Neural cell (in vitro differentiated cells): ENCODE results near the gene MLLT10. TPM values are rescaled to one million over a fixed set of nuclear protein-coding genes. Genes with fewer than 3 reads are reported as not detected.

Experiments
- H2AFZ ChIP-seq: fragments of 200-600, 300-800 bp; sonication (generic), shearing (Covaris generic); 2 replicates; pipeline ENCODE4 v1.6.0; 2014; ENCODE audit warnings: low read depth, mild to moderate bottlenecking, antibody characterized with exemption, low read length, moderate library complexity
- H3F3A ChIP-seq: fragments of 200-600 bp; shearing (Covaris generic); 2 replicates; pipeline ENCODE4 v1.6.1; 2016; ENCODE audit warnings: mild to moderate bottlenecking, moderate library complexity, mixed read lengths, antibody characterized with exemption, low read length; ENCODE audit not compliant: insufficient read depth, poor library complexity, severe bottlenecking
- H3K27ac ChIP-seq: fragments of 200-600, 300-800 bp; sonication (generic), shearing (Covaris generic); 2 replicates; pipeline ENCODE4 v1.5.1; 2014; ENCODE audit warnings: mild to moderate bottlenecking, low read length, moderate library complexity
- H3K27me3 ChIP-seq: fragments of 300-800, 200-600 bp; sonication (generic), shearing (Covaris generic); 2 replicates; pipeline ENCODE4 v1.6.0; 2014; ENCODE audit warnings: mild to moderate bottlenecking, low read depth, low read length, moderate library complexity; ENCODE audit not compliant: insufficient read depth
- H3K36me3 ChIP-seq: fragments of 300-800, 200-600 bp; sonication (generic), shearing (Covaris generic); 2 replicates; pipeline ENCODE4 v1.5.1; 2014; ENCODE audit warnings: mild to moderate bottlenecking, antibody characterized with exemption, low read length, moderate library complexity; ENCODE audit not compliant: insufficient read depth
- H3K4me2 ChIP-seq: fragments of 300-800, 200-600 bp; sonication (generic), shearing (Covaris generic); 2 replicates; pipeline ENCODE4 v1.6.0; 2014; ENCODE audit warnings: mild to moderate bottlenecking, low read length
- H3K4me3 ChIP-seq: fragments of 300-800, 200-600 bp; sonication (generic), shearing (Covaris generic); 2 replicates; pipeline ENCODE4 v1.5.1; 2014; ENCODE audit warnings: mild to moderate bottlenecking, low read length, moderate library complexity
- H3K79me2 ChIP-seq: fragments of 200-600 bp; shearing (Covaris generic); replicated peaks from 2 replicates; pipeline ENCODE4 v1.6.0; 2014; ENCODE audit warnings: mild to moderate bottlenecking, low read length, moderate library complexity; ENCODE audit not compliant: insufficient read depth
- H3K9ac ChIP-seq: fragments of 300-800, 200-600 bp; sonication (generic), shearing (Covaris generic); 2 replicates; pipeline ENCODE4 v1.6.1; 2016; ENCODE audit warnings: mild to moderate bottlenecking, low read length, mixed read lengths
- H3K9me2 ChIP-seq: fragments of 200-600 bp; shearing (Covaris generic); 2 replicates; pipeline ENCODE4 v1.6.1; 2016; ENCODE audit warnings: mild to moderate bottlenecking, low read length, mixed read lengths; ENCODE audit not compliant: insufficient read depth
- H3K9me3 ChIP-seq: fragments of 200-600, 300-800 bp; sonication (generic), shearing (Covaris generic); 2 replicates; pipeline ENCODE4 v1.6.1; 2016; ENCODE audit warnings: mild to moderate bottlenecking, mixed run types, low read length, moderate library complexity, mixed read lengths
- H4K20me1 ChIP-seq: fragments of 200-600 bp; shearing (Covaris generic); 2 replicates; pipeline ENCODE4 v1.6.1; 2016; ENCODE audit warnings: mild to moderate bottlenecking, mixed run types; ENCODE audit not compliant: insufficient read depth
- EP300 ChIP-seq: fragments of 450-650 bp; conservative IDR thresholded peaks from 2 replicates; pipeline ENCODE4 v1.6.1; 2014; ENCODE audit warnings: antibody characterized with exemption, mild to moderate bottlenecking, moderate library complexity; ENCODE audit not compliant: poor library complexity, severe bottlenecking
- MXI1 ChIP-seq: fragments of 450-650 bp; conservative IDR thresholded peaks from 2 replicates; pipeline ENCODE4 v1.6.1; 2014; ENCODE audit warnings: antibody characterized with exemption, mild to moderate bottlenecking; ENCODE audit not compliant: poor library complexity, severe bottlenecking
- POLR2AphosphoS5 ChIP-seq: IDR thresholded peaks from 2 replicates; pipeline ENCODE4 v1.6.1; 2012
- RAD21 ChIP-seq: fragments of 450-650 bp; conservative IDR thresholded peaks from 2 replicates; pipeline ENCODE4 v1.6.1; 2014; ENCODE audit warnings: antibody characterized with exemption, mild to moderate bottlenecking, moderate library complexity
- TAF1 ChIP-seq: IDR thresholded peaks from 2 replicates; pipeline ENCODE4 v1.6.1; 2012; ENCODE audit warnings: low read depth
- polyA plus RNA-seq: library from polyadenylated mRNA; depleted of rRNA; stranded (reverse); fragments of >200 nt; gene quantifications from 2 replicates; pipeline ENCODE4 v1.2.3, GENCODE V29; 2014
- TF ChIP-seq, protein P1 (sequence below): IDR thresholded peaks from 2 replicates; pipeline ENCODE4 v1.6.1; 2012; ENCODE audit warnings: borderline replicate concordance
- TF ChIP-seq, protein P2 (sequence below): fragments of 450-650 bp; IDR thresholded peaks from 2 replicates; pipeline ENCODE4 v1.5.1; 2014; ENCODE audit warnings: antibody characterized with exemption, mild to moderate bottlenecking, moderate library complexity; ENCODE audit not compliant: poor library complexity, severe bottlenecking

MLLT10 gene
- polyA plus RNA-seq, 1 donor from 2014 or later: 31.0 TPM

DNA sequence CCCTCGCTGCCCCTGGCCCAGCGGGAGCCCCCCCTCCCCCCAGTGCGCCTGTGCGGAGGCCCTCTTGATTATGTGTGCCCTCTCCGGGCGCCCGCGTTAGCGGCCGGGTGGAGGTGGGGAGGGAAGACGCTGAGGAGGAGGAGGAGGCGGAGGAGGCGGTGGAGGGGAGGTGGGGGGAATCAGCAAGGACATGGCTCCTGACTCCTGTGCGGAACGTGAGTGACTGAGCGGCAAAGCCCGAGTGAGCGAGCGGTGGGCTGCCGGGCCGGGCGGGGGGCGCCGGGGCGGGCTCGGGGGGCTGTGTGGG is 201 bp downstream of the MLLT10 start:
- TF ChIP-seq TAF1 (no peak), MXI1 (no peak), EP300 (no peak)
- Histone ChIP-seq H3K36me3 (peaks cover 6% of the 10 kb centered on the region), H3K27me3 (peaks cover 10% of the 10 kb centered on the region), H3K4me2 (no peak overlapping the region), H4K20me1 (no peaks in the 10 kb centered on the region), H3K4me3 (peak overlapping the region; percentile 88), H2AFZ (no peak overlapping the region), H3K9me3 (no peaks in the 10 kb centered on the region), H3K9ac (peak overlapping the region; percentile 80), H3K9me2 (no peaks in the 10 kb centered on the region), H3K27ac (peak overlapping the region; percentile 88), H3K79me2 (peaks cover 77% of the 10 kb centered on the region), H3F3A (peaks cover 5% of the 10 kb centered on the region)

DNA sequence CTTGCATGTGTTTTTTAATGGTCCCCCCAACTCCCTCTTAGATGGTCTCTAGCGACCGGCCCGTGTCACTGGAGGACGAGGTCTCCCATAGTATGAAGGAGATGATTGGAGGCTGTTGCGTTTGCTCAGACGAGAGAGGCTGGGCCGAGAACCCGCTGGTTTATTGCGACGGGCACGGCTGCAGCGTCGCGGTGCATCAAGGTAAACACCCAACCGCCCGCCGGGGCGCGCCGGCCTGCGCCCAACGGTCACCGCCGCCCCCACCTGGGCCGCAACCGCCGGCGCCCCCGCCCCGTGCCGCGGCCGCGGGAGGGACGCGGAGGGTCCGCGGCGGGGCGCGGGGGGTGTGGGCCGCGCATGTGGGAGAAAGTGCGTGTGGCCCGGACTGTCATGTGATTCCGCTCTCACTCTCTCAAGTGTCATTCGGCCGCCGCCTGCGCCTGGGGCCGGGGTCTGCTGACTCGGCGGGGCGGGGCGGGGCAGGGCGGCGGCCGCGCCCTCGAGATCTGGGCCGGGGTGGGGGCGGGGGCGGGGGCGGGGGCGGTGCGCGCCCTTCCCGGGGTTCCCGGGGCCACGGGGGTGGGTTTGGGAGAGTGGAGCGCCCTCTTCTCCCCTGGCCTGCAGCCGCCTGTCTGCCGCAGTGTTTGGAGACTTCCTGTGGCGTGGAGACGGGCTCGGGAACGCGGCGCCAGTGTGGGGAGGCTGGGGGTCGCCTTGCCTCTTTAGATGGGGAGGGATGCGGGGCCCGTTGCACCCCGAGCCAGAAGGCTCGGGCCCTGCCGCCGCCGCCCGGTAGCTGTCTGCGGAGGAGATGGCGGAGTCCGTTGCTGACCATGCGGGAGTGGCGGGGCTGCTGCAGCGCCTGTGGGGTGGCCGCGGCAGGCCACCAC is 817 bp downstream of the MLLT10 start:
- H3K9ac ChIP-seq: peak overlapping the region; percentile 80

More for the DNA sequence above, 817 bp downstream of the MLLT10 start:
- Histone ChIP-seq H3K27ac (peak overlapping the region; percentile 88), H4K20me1 (no peaks in the 10 kb centered on the region), H3K4me2 (peak overlapping the region; percentile 50), H3K27me3 (peaks cover 10% of the 10 kb centered on the region), H3F3A (peaks cover 5% of the 10 kb centered on the region), H2AFZ (no peak overlapping the region), H3K9me2 (no peaks in the 10 kb centered on the region), H3K79me2 (peaks cover 73% of the 10 kb centered on the region), H3K4me3 (peak overlapping the region; percentile 88), H3K36me3 (peaks cover 6% of the 10 kb centered on the region), H3K9me3 (no peaks in the 10 kb centered on the region)
- TF ChIP-seq, protein P1, sequence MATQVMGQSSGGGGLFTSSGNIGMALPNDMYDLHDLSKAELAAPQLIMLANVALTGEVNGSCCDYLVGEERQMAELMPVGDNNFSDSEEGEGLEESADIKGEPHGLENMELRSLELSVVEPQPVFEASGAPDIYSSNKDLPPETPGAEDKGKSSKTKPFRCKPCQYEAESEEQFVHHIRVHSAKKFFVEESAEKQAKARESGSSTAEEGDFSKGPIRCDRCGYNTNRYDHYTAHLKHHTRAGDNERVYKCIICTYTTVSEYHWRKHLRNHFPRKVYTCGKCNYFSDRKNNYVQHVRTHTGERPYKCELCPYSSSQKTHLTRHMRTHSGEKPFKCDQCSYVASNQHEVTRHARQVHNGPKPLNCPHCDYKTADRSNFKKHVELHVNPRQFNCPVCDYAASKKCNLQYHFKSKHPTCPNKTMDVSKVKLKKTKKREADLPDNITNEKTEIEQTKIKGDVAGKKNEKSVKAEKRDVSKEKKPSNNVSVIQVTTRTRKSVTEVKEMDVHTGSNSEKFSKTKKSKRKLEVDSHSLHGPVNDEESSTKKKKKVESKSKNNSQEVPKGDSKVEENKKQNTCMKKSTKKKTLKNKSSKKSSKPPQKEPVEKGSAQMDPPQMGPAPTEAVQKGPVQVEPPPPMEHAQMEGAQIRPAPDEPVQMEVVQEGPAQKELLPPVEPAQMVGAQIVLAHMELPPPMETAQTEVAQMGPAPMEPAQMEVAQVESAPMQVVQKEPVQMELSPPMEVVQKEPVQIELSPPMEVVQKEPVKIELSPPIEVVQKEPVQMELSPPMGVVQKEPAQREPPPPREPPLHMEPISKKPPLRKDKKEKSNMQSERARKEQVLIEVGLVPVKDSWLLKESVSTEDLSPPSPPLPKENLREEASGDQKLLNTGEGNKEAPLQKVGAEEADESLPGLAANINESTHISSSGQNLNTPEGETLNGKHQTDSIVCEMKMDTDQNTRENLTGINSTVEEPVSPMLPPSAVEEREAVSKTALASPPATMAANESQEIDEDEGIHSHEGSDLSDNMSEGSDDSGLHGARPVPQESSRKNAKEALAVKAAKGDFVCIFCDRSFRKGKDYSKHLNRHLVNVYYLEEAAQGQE: no peak
- TF ChIP-seq, protein P2, sequence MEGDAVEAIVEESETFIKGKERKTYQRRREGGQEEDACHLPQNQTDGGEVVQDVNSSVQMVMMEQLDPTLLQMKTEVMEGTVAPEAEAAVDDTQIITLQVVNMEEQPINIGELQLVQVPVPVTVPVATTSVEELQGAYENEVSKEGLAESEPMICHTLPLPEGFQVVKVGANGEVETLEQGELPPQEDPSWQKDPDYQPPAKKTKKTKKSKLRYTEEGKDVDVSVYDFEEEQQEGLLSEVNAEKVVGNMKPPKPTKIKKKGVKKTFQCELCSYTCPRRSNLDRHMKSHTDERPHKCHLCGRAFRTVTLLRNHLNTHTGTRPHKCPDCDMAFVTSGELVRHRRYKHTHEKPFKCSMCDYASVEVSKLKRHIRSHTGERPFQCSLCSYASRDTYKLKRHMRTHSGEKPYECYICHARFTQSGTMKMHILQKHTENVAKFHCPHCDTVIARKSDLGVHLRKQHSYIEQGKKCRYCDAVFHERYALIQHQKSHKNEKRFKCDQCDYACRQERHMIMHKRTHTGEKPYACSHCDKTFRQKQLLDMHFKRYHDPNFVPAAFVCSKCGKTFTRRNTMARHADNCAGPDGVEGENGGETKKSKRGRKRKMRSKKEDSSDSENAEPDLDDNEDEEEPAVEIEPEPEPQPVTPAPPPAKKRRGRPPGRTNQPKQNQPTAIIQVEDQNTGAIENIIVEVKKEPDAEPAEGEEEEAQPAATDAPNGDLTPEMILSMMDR: no peak
- TF ChIP-seq MXI1 (peak; percentile 14), POLR2AphosphoS5 (peak; percentile 2), RAD21 (no peak)
